GM10248 (cell line): ENCODE data around the gene KRT86.

Experiments
- CTCF ChIA-PET: fragments of 300-600 bp; sonication (Branson Sonifier 250); formaldehyde crosslinking; extraction: SDS; loops from one replicate; lab custom pipeline; 2021; ENCODE audit warnings: antibody characterized with exemption; lab: Yijun Ruan, JAX
- POLR2A ChIA-PET: fragments of 350-650 bp; sonication (Branson Sonifier 250); formaldehyde crosslinking; extraction: SDS; loops from one replicate; lab custom pipeline; 2020; ENCODE audit warnings: antibody characterized with exemption; lab: Yijun Ruan, JAX
- DNase-seq: peaks from one replicate; pipeline ENCODE4 v3.0.0; 2012; ENCODE audit errors: extremely low spot score
- TF ChIP-seq, protein P1 (sequence below): IDR thresholded peaks from 2 replicates; pipeline ENCODE4 v1.5.1; 2012; ENCODE audit warnings: mild to moderate bottlenecking, low read depth; ENCODE audit errors: extremely low read depth, missing control alignments, control extremely low read depth

Gene KRT86

DNA sequence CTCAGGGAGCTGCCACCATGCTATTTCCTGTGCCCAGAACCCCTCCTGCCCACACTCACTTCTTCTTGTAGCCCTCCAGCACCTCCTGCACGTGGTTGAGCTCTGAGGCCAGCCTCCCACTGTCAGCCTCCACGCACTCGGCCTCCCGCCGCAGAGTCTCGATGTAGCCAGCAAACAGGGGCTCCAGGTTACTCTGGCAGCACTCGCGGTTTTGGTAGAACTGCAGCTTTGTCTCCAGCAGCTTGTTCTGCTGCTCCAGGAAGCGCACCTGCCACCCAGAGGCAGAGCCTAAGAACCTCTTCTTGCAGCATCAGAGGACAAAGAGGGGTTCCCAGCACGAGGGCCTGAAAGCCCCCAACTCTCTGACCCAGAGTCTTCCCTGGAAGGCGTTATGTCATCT, 44.7 kb downstream of the KRT86 start:
- TF ChIP-seq, protein P1, sequence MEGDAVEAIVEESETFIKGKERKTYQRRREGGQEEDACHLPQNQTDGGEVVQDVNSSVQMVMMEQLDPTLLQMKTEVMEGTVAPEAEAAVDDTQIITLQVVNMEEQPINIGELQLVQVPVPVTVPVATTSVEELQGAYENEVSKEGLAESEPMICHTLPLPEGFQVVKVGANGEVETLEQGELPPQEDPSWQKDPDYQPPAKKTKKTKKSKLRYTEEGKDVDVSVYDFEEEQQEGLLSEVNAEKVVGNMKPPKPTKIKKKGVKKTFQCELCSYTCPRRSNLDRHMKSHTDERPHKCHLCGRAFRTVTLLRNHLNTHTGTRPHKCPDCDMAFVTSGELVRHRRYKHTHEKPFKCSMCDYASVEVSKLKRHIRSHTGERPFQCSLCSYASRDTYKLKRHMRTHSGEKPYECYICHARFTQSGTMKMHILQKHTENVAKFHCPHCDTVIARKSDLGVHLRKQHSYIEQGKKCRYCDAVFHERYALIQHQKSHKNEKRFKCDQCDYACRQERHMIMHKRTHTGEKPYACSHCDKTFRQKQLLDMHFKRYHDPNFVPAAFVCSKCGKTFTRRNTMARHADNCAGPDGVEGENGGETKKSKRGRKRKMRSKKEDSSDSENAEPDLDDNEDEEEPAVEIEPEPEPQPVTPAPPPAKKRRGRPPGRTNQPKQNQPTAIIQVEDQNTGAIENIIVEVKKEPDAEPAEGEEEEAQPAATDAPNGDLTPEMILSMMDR = no peak
- ChIA-PET POLR2A (interaction anchor here (0.5 kb wide), 1 partner anchor 809 kb away, joined by 8 read pairs; no protein-coding TSS in a partner anchor), CTCF (interaction anchor here (1.2 to 3.3 kb wide), 6 partner anchors 8 to 149 kb away, joined by 4 to 18 read pairs (median 8); no protein-coding TSS in a partner anchor)
- DNase-seq = no peak

DNA sequence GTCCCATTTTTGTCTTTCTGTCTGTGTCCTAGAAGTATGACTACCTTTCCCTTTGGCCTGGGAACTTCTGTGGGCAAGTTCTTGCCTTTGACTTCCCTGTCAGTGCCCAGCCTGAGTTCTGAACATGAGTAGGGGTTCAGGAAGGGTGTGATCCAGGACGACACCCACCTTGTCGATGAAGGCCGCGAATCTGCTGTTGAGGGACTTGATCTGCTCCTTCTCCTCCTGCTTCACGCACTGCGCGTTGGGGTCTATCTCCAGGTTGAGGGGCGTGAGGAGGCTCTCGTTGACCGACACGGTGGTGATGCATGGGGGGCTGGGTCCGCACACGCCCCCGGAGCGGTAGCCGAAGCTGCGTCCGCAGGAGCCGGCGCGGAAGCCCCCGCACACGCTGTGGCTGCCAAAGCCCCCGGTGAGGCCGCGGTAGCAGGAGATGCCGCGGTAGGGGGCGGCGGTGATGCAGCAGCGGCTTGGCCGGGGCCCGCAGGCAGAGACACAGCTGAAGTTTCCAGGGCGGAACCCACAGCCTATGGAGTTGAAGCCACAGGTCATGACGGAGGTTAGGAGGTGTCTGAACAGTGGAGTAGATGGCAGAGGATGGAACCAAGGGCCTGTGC, 46.4 kb downstream of the KRT86 start, which contains the start of gene KRT83:
Gene KRT83 (minus strand): TSS at position 615 of the 617 bp plus-strand sequence. CDS start 63 bp downstream, at position 552.
- TF ChIP-seq, protein P1 = no peak
- DNase-seq = no peak
- POLR2A ChIA-PET = no interaction called here
- CTCF ChIA-PET = interaction anchor here (1.2 to 3.3 kb wide), 2 partner anchors 7 to 52 kb away, joined by 3 to 14 read pairs; no protein-coding TSS in a partner anchor

DNA sequence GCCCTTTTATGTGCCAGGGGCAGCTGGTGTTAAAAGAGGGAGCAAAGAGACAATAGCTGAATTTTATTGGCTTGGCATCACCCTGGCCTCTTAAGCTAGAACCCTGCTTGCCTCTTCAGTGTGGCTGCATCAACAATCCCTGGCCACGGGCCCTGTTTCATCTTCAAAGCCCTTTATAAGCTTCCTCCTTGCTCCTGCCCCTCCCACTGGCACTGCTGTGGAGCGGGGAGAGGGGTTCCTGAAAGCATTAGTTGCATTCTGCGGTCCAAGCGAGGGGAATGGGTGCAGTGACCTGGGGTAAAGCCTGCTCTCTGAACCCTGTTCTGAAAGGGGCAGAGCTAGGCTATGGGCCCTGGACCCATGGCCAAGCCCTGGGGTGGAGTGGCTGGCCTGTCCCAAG, 47.0 kb downstream of the KRT86 start:
- ChIA-PET CTCF (interaction anchor here (1.2 kb wide), 1 partner anchor 51 kb away, joined by 3 read pairs; no protein-coding TSS in a partner anchor), POLR2A (no interaction called here)
- TF ChIP-seq, protein P1 = no peak
- DNase-seq = no peak

DNA sequence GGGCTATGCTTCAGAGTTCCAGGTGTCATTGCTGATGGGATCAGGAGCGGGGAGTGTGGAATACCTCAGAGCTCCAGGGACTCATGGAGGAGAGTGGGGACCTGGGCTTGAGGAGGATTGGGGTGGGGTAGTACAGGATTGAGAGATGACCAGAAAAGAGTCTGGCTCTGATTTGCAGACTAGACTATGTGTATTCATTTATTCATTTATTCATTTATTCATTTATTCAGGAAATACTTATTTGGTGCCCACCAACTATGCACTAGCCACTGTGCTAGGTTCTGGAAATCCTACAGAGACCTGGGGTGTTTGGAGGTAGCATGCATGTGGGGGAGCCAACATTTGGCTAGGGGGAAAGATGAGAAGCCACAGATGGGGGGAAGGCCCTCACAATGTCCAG, 47.6 kb downstream of the KRT86 start:
- TF ChIP-seq, protein P1 = no peak
- POLR2A ChIA-PET = no interaction called here
- no peak for DNase-seq
- CTCF ChIA-PET = no interaction called here

DNA sequence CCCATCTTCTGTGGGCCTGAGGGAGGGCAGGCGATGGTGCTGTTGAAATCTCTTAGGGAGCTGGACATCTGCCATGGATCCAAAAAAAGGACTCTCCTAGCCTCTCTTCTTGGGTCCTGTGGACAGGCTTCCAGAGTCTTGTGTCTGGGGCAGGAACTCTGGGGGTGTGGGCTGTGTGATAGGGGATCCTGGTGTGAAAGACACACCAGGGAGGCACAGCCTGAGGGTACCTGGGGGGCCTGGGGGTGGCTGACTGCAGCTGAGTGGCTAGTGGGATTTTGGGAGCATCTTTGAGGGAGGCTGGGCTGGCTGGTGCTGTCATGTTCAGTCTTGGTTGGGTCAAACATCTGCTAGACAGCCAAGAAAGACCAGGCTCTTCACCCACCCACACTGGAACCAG, 48.6 kb downstream of the KRT86 start:
- DNase-seq = no peak
- ChIA-PET CTCF (no interaction called here), POLR2A (no interaction called here)
- TF ChIP-seq, protein P1 = no peak

DNA sequence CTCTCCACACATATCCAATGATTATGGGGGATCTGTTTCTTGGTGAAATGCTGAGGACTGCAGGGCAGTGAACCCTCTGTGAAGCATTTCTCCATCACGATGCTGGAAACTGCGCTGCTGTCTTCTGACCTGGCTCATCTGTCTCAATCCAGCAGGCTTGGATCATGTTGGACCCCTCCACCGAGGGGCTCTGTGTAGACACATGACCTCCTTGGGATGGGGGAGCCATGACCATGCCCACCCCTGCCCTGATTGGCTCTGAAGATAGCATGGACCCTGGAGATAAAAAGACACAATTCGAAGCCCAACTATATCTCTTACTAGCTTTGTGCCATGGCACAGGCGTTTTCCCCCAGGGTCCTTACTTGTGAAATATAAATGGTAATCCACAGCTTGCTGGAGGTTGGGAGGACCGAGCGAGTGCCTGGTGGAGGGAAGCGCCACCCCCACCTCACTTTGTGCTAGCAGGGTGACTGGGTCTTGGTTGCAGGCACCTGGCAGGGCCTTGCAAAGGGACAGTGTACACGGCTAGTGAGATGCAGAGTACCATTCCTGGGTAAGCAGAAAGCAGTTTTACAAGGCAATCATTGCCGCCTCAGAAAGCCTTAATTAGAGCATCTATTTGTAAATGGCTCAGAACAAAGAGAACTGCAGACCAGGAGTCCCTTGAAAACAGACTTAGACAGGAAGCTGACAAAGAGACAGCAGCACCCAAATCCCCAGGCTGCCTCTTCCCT, 49.1 kb downstream of the KRT86 start:
- TF ChIP-seq, protein P1 = no peak
- ChIA-PET POLR2A (no interaction called here), CTCF (no interaction called here)
- no peak for DNase-seq
